K562 (cell line): Measurements from ENCODE around the gene COX6B1. TPM values are rescaled to one million over a fixed set of nuclear protein-coding genes. Genes with fewer than 3 reads are reported as not detected.
A peak's percentile ranks its signal among the peaks of the same experiment; 100 is the strongest.

Experiments
- CBX3 ChIP-seq, 2 experiments: IDR thresholded peaks; 1 replicate in 1 of 2; 2 replicates in 1 of 2; pipeline ENCODE4 v1.6.1; 2012; ENCODE audit warnings: inconsistent platforms in 2 of 2, low read length in 2 of 2, borderline replicate concordance in 1 of 2, control low read depth in 1 of 2
- ELK1 ChIP-seq: sonication (generic); formaldehyde crosslinking; IDR thresholded peaks from 2 replicates; pipeline ENCODE4 v1.8.1; 2022; ENCODE audit warnings: missing genetic modification reagents
- EP300 ChIP-seq: IDR thresholded peaks from 2 replicates; pipeline ENCODE4 v1.6.1; 2012; ENCODE audit warnings: low read length, improper control_type of control experiment
- ERF ChIP-seq: fragments of 450-650 bp; formaldehyde crosslinking; IDR thresholded peaks from 2 replicates; pipeline ENCODE4 v1.4.0; 2020; ENCODE audit warnings: mild to moderate bottlenecking, mixed read lengths
- EZH2 ChIP-seq: IDR thresholded peaks from 2 replicates; pipeline ENCODE4 v1.6.1; 2012; ENCODE audit warnings: low read depth, mild to moderate bottlenecking, inconsistent platforms, low read length, borderline replicate concordance
- HLTF ChIP-seq: fragments of 450-650 bp; IDR thresholded peaks from 2 replicates; pipeline ENCODE4 v1.6.1; 2016
- MYNN ChIP-seq, 2 experiments: sonication (generic); formaldehyde crosslinking in 1 of 2; IDR thresholded peaks; 2 replicates each; pipeline versions ENCODE4 v1.5.0 to v1.6.1; 2016 to 2020; ENCODE audit warnings: antibody characterized with exemption in 1 of 2, missing genetic modification reagents in 1 of 2
- NFIC ChIP-seq: fragments of 450-650 bp; IDR thresholded peaks from 2 replicates; pipeline ENCODE4 v1.6.1; 2017; ENCODE audit warnings: mild to moderate bottlenecking, inconsistent platforms
- NFRKB ChIP-seq: fragments of 450-650 bp; IDR thresholded peaks from 2 replicates; pipeline ENCODE4 v1.6.1; 2016; ENCODE audit warnings: low read depth
- PCBP1 ChIP-seq: fragments of 200-400 bp; formaldehyde crosslinking; IDR thresholded peaks from 2 replicates; pipeline ENCODE4 v1.6.1; 2018; ENCODE audit warnings: mild to moderate bottlenecking, low read depth, low read length; ENCODE audit not compliant: poor library complexity, severe bottlenecking
- RAD21 ChIP-seq, 2 experiments: fragments of 250-450 bp in 1 of 2; fragments of 450-650 bp in 1 of 2; sonication (Bioruptor Pico) in 1 of 2; formaldehyde crosslinking in 1 of 2; IDR thresholded peaks in 1 of 2; conservative IDR thresholded peaks in 1 of 2; 2 replicates each; pipeline versions ENCODE4 v1.4.0 to v1.8.0; 2020 to 2022; ENCODE audit warnings: mild to moderate bottlenecking in 2 of 2, moderate library complexity in 1 of 2
- SFPQ ChIP-seq: fragments of 200-400 bp; formaldehyde crosslinking; IDR thresholded peaks from 2 replicates; pipeline ENCODE4 v1.6.1; 2017; ENCODE audit warnings: mild to moderate bottlenecking, low read depth, low read length, moderate library complexity
- SMARCE1 ChIP-seq: fragments of 450-650 bp; IDR thresholded peaks from 2 replicates; pipeline ENCODE4 v1.7.1; 2016; ENCODE audit warnings: mild to moderate bottlenecking
- STAT5B ChIP-seq: fragments of 250-450 bp; sonication (Bioruptor Pico); IDR thresholded peaks from 2 replicates; pipeline ENCODE4 v1.8.0; 2021; ENCODE audit warnings: mild to moderate bottlenecking, inconsistent platforms
- TAF9B ChIP-seq: fragments of 450-650 bp; IDR thresholded peaks from 2 replicates; pipeline ENCODE4 v1.6.1; 2018; ENCODE audit warnings: mild to moderate bottlenecking; ENCODE audit not compliant: partially characterized antibody
- TGIF2 ChIP-seq: sonication (generic); formaldehyde crosslinking; IDR thresholded peaks from 2 replicates; pipeline ENCODE4 v1.8.1; 2022; ENCODE audit warnings: mild to moderate bottlenecking, missing genetic modification reagents, moderate library complexity
- TSHZ1 ChIP-seq: fragments of 250-450 bp; sonication (Bioruptor Pico); IDR thresholded peaks from 2 replicates; pipeline ENCODE4 v1.4.0; 2020; ENCODE audit warnings: mild to moderate bottlenecking, moderate library complexity
- ZKSCAN3 ChIP-seq: fragments of 250-450 bp; sonication (Bioruptor Pico); IDR thresholded peaks from 2 replicates; pipeline ENCODE4 v1.4.0; 2020
- ZNF175 ChIP-seq: fragments of 200-800 bp; sonication (Bioruptor generic); IDR thresholded peaks from 2 replicates; pipeline ENCODE4 v1.6.1; 2016; ENCODE audit warnings: low read depth, mild to moderate bottlenecking, missing genetic modification characterization, missing compliant biosample characterization
- ZNF384 ChIP-seq: IDR thresholded peaks from 2 replicates; pipeline ENCODE4 v1.6.1; 2012; ENCODE audit warnings: low read depth, low read length, improper control_type of control experiment
- ZNF655 ChIP-seq: fragments of 250-450 bp; sonication (Bioruptor Pico); IDR thresholded peaks from 2 replicates; pipeline ENCODE4 v1.5.0; 2021
- ZNF668 ChIP-seq: fragments of 250-450 bp; sonication (Bioruptor Pico); IDR thresholded peaks from 2 replicates; pipeline ENCODE4 v1.8.0; 2022; ENCODE audit warnings: mild to moderate bottlenecking, inconsistent platforms
- ZSCAN29 ChIP-seq: fragments of 450-650 bp; IDR thresholded peaks from 2 replicates; pipeline ENCODE4 v1.6.1; 2017
- polyA plus RNA-seq, 8 experiments: library from polyadenylated mRNA; depleted of rRNA in 4 of 8; stranded (reverse) in 5 of 8; unstranded in 3 of 8; fragments of >200 nt; fragmentation: Nextera tagmentation in 2 of 8; fragmentation: Illumina TruSeq in 1 of 8; extraction: Ambion mirVana in 2 of 8; extraction: Trizol in 1 of 8; gene quantifications; 2 replicates each; pipeline versions ENCODE4 v1.2.1 to v1.2.3, GENCODE V29; 2011 to 2014; ENCODE audit warnings: inconsistent platforms in 1 of 8, missing spikeins in 1 of 8
- total RNA-seq, 7 experiments: library from RNA; depleted of rRNA in 6 of 7; stranded (reverse); fragments of >200 nt in 6 of 7; fragmentation: Illumina TruSeq in 2 of 7; extraction: Trizol in 2 of 7; gene quantifications; 2 replicates each; pipeline versions ENCODE4 v1.2.1 to v1.2.3, GENCODE V29; 2011 to 2021; ENCODE audit warnings: low replicate concordance in 1 of 7

Gene COX6B1
- total and polyA plus RNA-seq, 9 of the 15 experiments (the other 6 are each of a cell fraction or from before 2014, with no cell fraction given), result 777 to 2,393 (median 1,219) TPM

GRCh38 chr19:35671818-35672217 lies 23.7 kb downstream of the COX6B1 start (continued):
- TF ChIP-seq NFIC (peak; percentile 86), ERF (no peak), TSHZ1 (CRISPR knock-in tag) (no peak), NFRKB (no peak), ZNF384 (0 out of 2 replicates have a peak, but pooled peaks have one; percentile 30), ZNF668 (no peak), CBX3 (IDR thresholded peaks at IDR 0.05; ENCODE audit: borderline replicate concordance in 1 of 2, low read length in 2 of 2) (peak in 1 of 2 experiments; percentile 61; a peak in 1 of 3 replicates), PCBP1 (no peak), ELK1 (CRISPR knock-in tag) (no peak), TAF9B (no peak), SFPQ (no peak), ZKSCAN3 (CRISPR knock-in tag) (no peak), ZNF175 (no peak), EZH2 (no peak), HLTF (no peak), RAD21 (CRISPR knock-in tag; conservative IDR thresholded peaks at IDR 0.05 in 1 of 2, IDR thresholded peaks at IDR 0.05 in 1 of 2) (no peak), MYNN (IDR thresholded peaks at IDR 0.05) (no peak), MYNN (CRISPR knock-in tag; IDR thresholded peaks at IDR 0.05) (no peak), ZSCAN29 (no peak), EP300 (peak; percentile 85), TGIF2 (no peak), SMARCE1 (peak; percentile 84), ZNF655 (CRISPR knock-in tag) (no peak), STAT5B (CRISPR knock-in tag) (no peak)
